Measurements from ENCODE around the gene TPRG1. TPM values are rescaled to one million over a fixed set of nuclear protein-coding genes. Genes with fewer than 3 reads are reported as not detected.

Gene TPRG1
- polyA plus RNA-seq, 1 donor (not counting 4 experiments of a cell fraction or from before 2014, with no cell fraction given), result 1.5 TPM

GRCh38 chr3:189204167-189204866, 32.5 kb downstream of the TPRG1 start:
- Histone ChIP-seq H3K9me1 (ENCODE audit: control insufficient read depth, extremely low read depth, insufficient read depth, low read length) (no peaks in the 10 kb centered on the region), H2AFZ (ENCODE audit: control insufficient read depth, low read length) (peak overlapping the region; percentile 68), H3K4me2 (ENCODE audit: control insufficient read depth, extremely low read depth, insufficient read depth, low read depth, low read length) (peak overlapping the region; percentile 53), H3K79me2 (ENCODE audit: control insufficient read depth, insufficient read depth, low read length) (no peaks in the 10 kb centered on the region), H3K27ac (ENCODE audit: control insufficient read depth, insufficient read depth, low read length) (no peak overlapping the region), H3K4me3 (ENCODE audit: control insufficient read depth in 2 of 3, extremely low read depth in 1 of 3, insufficient read depth in 2 of 3, low read depth in 1 of 3, low read length in 3 of 3) (no peak overlapping the region), H4K20me1 (ENCODE audit: control insufficient read depth, extremely low read depth, insufficient read depth, low read length) (no peaks in the 10 kb centered on the region), H3K9me3 (ENCODE audit: control insufficient read depth, low read depth, low read length) (no peaks in the 10 kb centered on the region), H3K9ac (ENCODE audit: control insufficient read depth, extremely low read depth, insufficient read depth, low read length) (no peak overlapping the region), H3K36me3 (ENCODE audit: control insufficient read depth in 2 of 2, extremely low read depth in 1 of 2, insufficient read depth in 2 of 2, low read length in 2 of 2) (no peaks in the 10 kb centered on the region), H3K27me3 (ENCODE audit: control insufficient read depth, extremely low read depth, insufficient read depth, low read length) (peaks cover 3% of the 10 kb centered on the region), H3K4me1 (ENCODE audit: control insufficient read depth, extremely low read depth, insufficient read depth, low read length) (no peaks in the 10 kb centered on the region)
- DNase-seq (ENCODE audit: low read depth, low spot score), result no peak
- TF ChIP-seq, protein P1, sequence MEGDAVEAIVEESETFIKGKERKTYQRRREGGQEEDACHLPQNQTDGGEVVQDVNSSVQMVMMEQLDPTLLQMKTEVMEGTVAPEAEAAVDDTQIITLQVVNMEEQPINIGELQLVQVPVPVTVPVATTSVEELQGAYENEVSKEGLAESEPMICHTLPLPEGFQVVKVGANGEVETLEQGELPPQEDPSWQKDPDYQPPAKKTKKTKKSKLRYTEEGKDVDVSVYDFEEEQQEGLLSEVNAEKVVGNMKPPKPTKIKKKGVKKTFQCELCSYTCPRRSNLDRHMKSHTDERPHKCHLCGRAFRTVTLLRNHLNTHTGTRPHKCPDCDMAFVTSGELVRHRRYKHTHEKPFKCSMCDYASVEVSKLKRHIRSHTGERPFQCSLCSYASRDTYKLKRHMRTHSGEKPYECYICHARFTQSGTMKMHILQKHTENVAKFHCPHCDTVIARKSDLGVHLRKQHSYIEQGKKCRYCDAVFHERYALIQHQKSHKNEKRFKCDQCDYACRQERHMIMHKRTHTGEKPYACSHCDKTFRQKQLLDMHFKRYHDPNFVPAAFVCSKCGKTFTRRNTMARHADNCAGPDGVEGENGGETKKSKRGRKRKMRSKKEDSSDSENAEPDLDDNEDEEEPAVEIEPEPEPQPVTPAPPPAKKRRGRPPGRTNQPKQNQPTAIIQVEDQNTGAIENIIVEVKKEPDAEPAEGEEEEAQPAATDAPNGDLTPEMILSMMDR (optimal IDR thresholded peaks at IDR 0.05 in 1 of 3, IDR thresholded peaks at IDR 0.05 in 1 of 3, conservative IDR thresholded peaks at IDR 0.05 in 1 of 3; ENCODE audit: extremely low read depth in 1 of 3, insufficient read depth in 2 of 3, low read length in 3 of 3), result no peak
- no peak for TF ChIP-seq EZH2 (IDR thresholded peaks at IDR 0.05; ENCODE audit: low read length)
- dilution Hi-C loops (cut with MboI; ENCODE audit: extremely low pct_ligation_motif_present, low sequenced_read_pairs), result no loop called here
- peak; percentile 71 for FAIRE-seq

- dilution Hi-C loops (cut with MboI; ENCODE audit: extremely low pct_ligation_motif_present, low sequenced_read_pairs), result no loop called here
- no peaks in the 10 kb centered on the region for H3K4me1 ChIP-seq (ENCODE audit: control insufficient read depth, extremely low read depth, insufficient read depth, low read length)
- H4K20me1 ChIP-seq (ENCODE audit: control insufficient read depth, extremely low read depth, insufficient read depth, low read length), result no peaks in the 10 kb centered on the region
- no peaks in the 10 kb centered on the region for H3K9me1 ChIP-seq (ENCODE audit: control insufficient read depth, extremely low read depth, insufficient read depth, low read length)
- H3K27ac ChIP-seq (ENCODE audit: control insufficient read depth, insufficient read depth, low read length), result no peak overlapping the region
- H3K79me2 ChIP-seq (ENCODE audit: control insufficient read depth, insufficient read depth, low read length), result no peaks in the 10 kb centered on the region
- no peaks in the 10 kb centered on the region for H3K9me3 ChIP-seq (ENCODE audit: control insufficient read depth, low read depth, low read length)
- FAIRE-seq (no peak), DNase-seq (ENCODE audit: low read depth, low spot score) (no peak)
- H3K4me3 ChIP-seq (ENCODE audit: control insufficient read depth in 2 of 3, extremely low read depth in 1 of 3, insufficient read depth in 2 of 3, low read depth in 1 of 3, low read length in 3 of 3), result no peak overlapping the region
- H3K36me3 ChIP-seq (ENCODE audit: control insufficient read depth in 2 of 2, extremely low read depth in 1 of 2, insufficient read depth in 2 of 2, low read length in 2 of 2), result no peaks in the 10 kb centered on the region
- H2AFZ ChIP-seq (ENCODE audit: control insufficient read depth, low read length), result peak overlapping the region; percentile 68
- peak overlapping the region; percentile 53 for H3K4me2 ChIP-seq (ENCODE audit: control insufficient read depth, extremely low read depth, insufficient read depth, low read depth, low read length)
- no peak overlapping the region for H3K9ac ChIP-seq (ENCODE audit: control insufficient read depth, extremely low read depth, insufficient read depth, low read length)
- TF ChIP-seq EZH2 (IDR thresholded peaks at IDR 0.05; ENCODE audit: low read length), result no peak
- TF ChIP-seq, protein P1 (optimal IDR thresholded peaks at IDR 0.05 in 1 of 3, IDR thresholded peaks at IDR 0.05 in 1 of 3, conservative IDR thresholded peaks at IDR 0.05 in 1 of 3; ENCODE audit: extremely low read depth in 1 of 3, insufficient read depth in 2 of 3, low read length in 3 of 3), result no peak
- H3K27me3 ChIP-seq (ENCODE audit: control insufficient read depth, extremely low read depth, insufficient read depth, low read length), result peaks cover 3% of the 10 kb centered on the region
Measured at GRCh38 chr3:189204937-189205336, 33.2 kb downstream of the TPRG1 start.
